H9 (cell line): Measurements from ENCODE around the gene ZNF566. TPM values are rescaled to one million over a fixed set of nuclear protein-coding genes. Genes with fewer than 3 reads are reported as not detected.

Experiments
- DNase-seq: peaks from one replicate; pipeline ENCODE4 v3.0.0-alpha.2; 2017
- H2AFZ ChIP-seq: one replicate; pipeline ENCODE4 v1.6.1; 2013; ENCODE audit warnings: mild to moderate bottlenecking, low read length, control low read depth, moderate library complexity
- H2AK5ac ChIP-seq: 2 replicates; pipeline ENCODE4 v1.6.1; 2013; ENCODE audit warnings: low read length, control low read depth, mixed read lengths; ENCODE audit not compliant: insufficient read length
- H2BK120ac ChIP-seq: one replicate; pipeline ENCODE4 v1.6.1; 2013; ENCODE audit warnings: low read depth, mild to moderate bottlenecking, low read length, control low read depth, inconsistent platforms; ENCODE audit not compliant: poor library complexity, severe bottlenecking
- H2BK12ac ChIP-seq: 2 replicates; pipeline ENCODE4 v1.6.1; 2013; ENCODE audit warnings: low read length, control low read depth, mixed read lengths, low read depth; ENCODE audit not compliant: insufficient read length
- H2BK15ac ChIP-seq: 2 replicates; pipeline ENCODE4 v1.6.1; 2013; ENCODE audit warnings: low read depth, low read length, control low read depth
- H2BK20ac ChIP-seq: one replicate; pipeline ENCODE4 v1.6.1; 2013; ENCODE audit warnings: low read depth, mild to moderate bottlenecking, low read length, control low read depth, inconsistent platforms; ENCODE audit not compliant: poor library complexity, severe bottlenecking
- H2BK5ac ChIP-seq: 2 replicates; pipeline ENCODE4 v1.6.1; 2013; ENCODE audit warnings: low read length, control low read depth, mixed read lengths; ENCODE audit not compliant: insufficient read length
- H3K14ac ChIP-seq: 2 replicates; pipeline ENCODE4 v1.6.1; 2013; ENCODE audit warnings: low read length, control low read depth; ENCODE audit not compliant: insufficient read depth
- H3K18ac ChIP-seq: 2 replicates; pipeline ENCODE4 v1.6.1; 2013; ENCODE audit warnings: low read depth, mild to moderate bottlenecking, mixed read lengths, low read length, control low read depth; ENCODE audit not compliant: insufficient read length
- H3K23ac ChIP-seq: 2 replicates; pipeline ENCODE4 v1.6.1; 2013; ENCODE audit warnings: low read length, control low read depth, mixed read lengths, low read depth; ENCODE audit not compliant: insufficient read length
- H3K23me2 ChIP-seq: 2 replicates; pipeline ENCODE4 v1.6.1; 2013; ENCODE audit warnings: low read depth, mild to moderate bottlenecking, mixed read lengths, low read length, control low read depth; ENCODE audit not compliant: insufficient read length, poor library complexity, severe bottlenecking
- H3K27ac ChIP-seq: 2 replicates; pipeline ENCODE4 v1.5.1; 2013; ENCODE audit warnings: low read length, control low read depth, mixed read lengths, low read depth; ENCODE audit not compliant: insufficient read length
- H3K27me3 ChIP-seq: 2 replicates; pipeline ENCODE4 v1.6.1; 2013; ENCODE audit warnings: low read length, control low read depth, inconsistent platforms; ENCODE audit not compliant: insufficient read depth
- H3K4ac ChIP-seq: 2 replicates; pipeline ENCODE4 v1.6.1; 2013; ENCODE audit warnings: low read depth, mild to moderate bottlenecking, control low read depth, inconsistent platforms, low read length, moderate library complexity
- H3K4me1 ChIP-seq: 2 replicates; pipeline ENCODE4 v1.6.1; 2013; ENCODE audit warnings: low read length, control low read depth, inconsistent platforms; ENCODE audit not compliant: insufficient read depth
- H3K4me2 ChIP-seq: 2 replicates; pipeline ENCODE4 v1.6.1; 2013; ENCODE audit warnings: low read length, control low read depth, mixed read lengths; ENCODE audit not compliant: insufficient read length, insufficient read depth
- H3K56ac ChIP-seq: 2 replicates; pipeline ENCODE4 v1.6.1; 2013; ENCODE audit warnings: low read depth, mild to moderate bottlenecking, mixed read lengths, low read length, control low read depth; ENCODE audit not compliant: insufficient read length
- H3K79me1 ChIP-seq: 2 replicates; pipeline ENCODE4 v1.6.1; 2013; ENCODE audit warnings: low read depth, mild to moderate bottlenecking, moderate library complexity, low read length, control low read depth, inconsistent platforms; ENCODE audit not compliant: insufficient read depth, poor library complexity, severe bottlenecking
- H3K79me2 ChIP-seq: 2 replicates; pipeline ENCODE4 v1.6.1; 2013; ENCODE audit warnings: low read length, control low read depth, inconsistent platforms; ENCODE audit not compliant: insufficient read depth
- H3K9ac ChIP-seq: 2 replicates; pipeline ENCODE4 v1.6.1; 2013; ENCODE audit warnings: low read length, control low read depth, mixed read lengths; ENCODE audit not compliant: insufficient read length; ENCODE audit errors: extremely low read depth
- H3K9me3 ChIP-seq: one replicate; pipeline ENCODE4 v1.6.1; 2013; ENCODE audit warnings: low read depth, low read length, inconsistent platforms; ENCODE audit not compliant: control insufficient read depth
- H3T11ph ChIP-seq: one replicate; pipeline ENCODE4 v1.6.1; 2013; ENCODE audit warnings: mild to moderate bottlenecking, low read length, control low read depth, inconsistent platforms
- H4K20me1 ChIP-seq: one replicate; pipeline ENCODE4 v1.6.1; 2013; ENCODE audit not compliant: control insufficient read depth, insufficient read length, insufficient read depth
- H4K5ac ChIP-seq: 2 replicates; pipeline ENCODE4 v1.6.1; 2013; ENCODE audit warnings: low read depth, mild to moderate bottlenecking, mixed read lengths, low read length, control low read depth; ENCODE audit not compliant: insufficient read length
- H4K8ac ChIP-seq: replicated peaks from 2 replicates; pipeline ENCODE4 v1.6.1; 2013; ENCODE audit warnings: low read length, control low read depth, mixed read lengths, low read depth; ENCODE audit not compliant: insufficient read length
- H4K91ac ChIP-seq: 2 replicates; pipeline ENCODE4 v1.6.1; 2013; ENCODE audit warnings: low read depth, mild to moderate bottlenecking, moderate library complexity, mixed read lengths, low read length, control low read depth; ENCODE audit not compliant: insufficient read length
- H3K27ac Mint-ChIP-seq, 3 experiments: 2 replicates in 2 of 3; 3 replicates in 1 of 3; pipeline ENCODE4 v1.8.0; 2020 to 2021; ENCODE audit warnings: mixed read lengths in 3 of 3, mild to moderate bottlenecking in 1 of 3, moderate library complexity in 1 of 3
- H3K27me3 Mint-ChIP-seq: 2 replicates; pipeline ENCODE4 v1.8.0; 2021; ENCODE audit warnings: low read depth, mild to moderate bottlenecking, moderate library complexity, mixed read lengths
- H3K36me3 Mint-ChIP-seq, 3 experiments: 2 replicates in 2 of 3; 3 replicates in 1 of 3; pipeline ENCODE4 v1.8.0; 2020 to 2021; ENCODE audit warnings: low read depth in 3 of 3, mixed read lengths in 3 of 3; ENCODE audit not compliant: insufficient read depth in 1 of 3
- H3K4me1 Mint-ChIP-seq, 2 experiments: 2 replicates each; pipeline ENCODE4 v1.8.0; 2020; ENCODE audit warnings: mixed read lengths in 2 of 2
- H3K4me3 Mint-ChIP-seq, 2 experiments: 2 replicates in 1 of 2; 3 replicates in 1 of 2; pipeline ENCODE4 v1.8.0; 2020 to 2021; ENCODE audit warnings: mild to moderate bottlenecking in 2 of 2, mixed read lengths in 2 of 2, moderate library complexity in 1 of 2
- H3K9me3 Mint-ChIP-seq, 2 experiments: 2 replicates in 1 of 2; 3 replicates in 1 of 2; pipeline ENCODE4 v1.8.0; 2020; ENCODE audit warnings: mild to moderate bottlenecking in 2 of 2, mixed read lengths in 2 of 2, moderate library complexity in 1 of 2
- WGBS: extraction: QIAGEN DNeasy Blood & Tissue Kit; methylation state at CpG from one replicate; pipeline ENCODE4 v1.1.7; 2013; ENCODE audit warnings: missing lambda C conversion rate, low lambda C conversion rate, mixed read lengths; ENCODE audit not compliant: insufficient read length; ENCODE audit errors: extremely low coverage; 5-methylcytosine and 5-hydroxymethylcytosine counted together
- total RNA-seq: library from RNA; stranded (reverse); gene quantifications from 2 replicates; pipeline ENCODE4 v1.2.1, GENCODE V29; 2021
- TF ChIP-seq, protein P1 (sequence below): fragments of 200-600 bp; sonication (generic); conservative IDR thresholded peaks from 3 replicates; pipeline ENCODE4 v1.8.0; 2021; ENCODE audit warnings: antibody characterized with exemption, mild to moderate bottlenecking

Gene ZNF566
- total RNA-seq, 1 experiment from 2014 or later, result 18.0 TPM

DNA sequence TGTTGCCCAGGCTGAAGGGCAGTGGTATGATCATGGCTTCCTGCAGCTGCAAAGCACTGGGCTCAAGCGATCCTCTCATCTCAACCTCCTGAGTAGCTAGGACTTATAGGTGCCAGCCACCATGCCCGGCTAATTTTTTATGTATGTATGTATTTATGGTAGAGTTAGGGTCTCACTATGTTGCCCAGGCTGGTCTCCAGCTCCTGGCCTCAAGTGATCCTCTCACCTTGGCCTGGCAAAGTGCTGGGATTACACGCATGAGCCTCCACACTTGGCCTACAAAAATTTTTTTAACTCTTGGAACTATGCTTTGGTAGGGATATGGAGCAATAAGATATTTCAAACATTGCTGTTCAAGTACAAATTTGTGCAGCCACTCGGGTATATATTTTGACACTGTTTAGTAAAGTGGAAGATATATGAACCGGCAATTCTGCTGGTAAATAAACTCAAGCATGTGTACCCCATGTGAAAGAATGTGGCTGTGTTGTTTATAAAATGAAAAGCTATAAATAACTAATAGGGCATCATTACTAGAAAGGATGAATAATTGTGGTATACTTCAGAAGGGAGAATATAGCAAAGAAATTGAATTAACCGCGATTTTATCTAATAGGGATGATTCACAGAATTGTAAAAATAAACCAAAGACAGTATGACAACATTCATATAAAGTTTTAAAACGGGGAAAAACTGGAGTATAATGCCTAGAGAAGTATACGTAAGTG lies 1.1 kb downstream of the ZNF566 start:
- no peak overlapping the region for H3K23ac ChIP-seq
- H3K27me3 Mint-ChIP-seq, result no peaks in the 10 kb centered on the region
- peaks cover 2% of the 10 kb centered on the region; the same call in 1 of the 2 replicates for H3K4me1 ChIP-seq
- no peak overlapping the region for H4K91ac ChIP-seq
- H2BK20ac ChIP-seq, result no peak overlapping the region
- no peak overlapping the region for H3T11ph ChIP-seq
- H3K27me3 ChIP-seq, result no peaks in the 10 kb centered on the region
- H3K4me3 Mint-ChIP-seq, result peak overlapping the region; percentile 97 to 99
- H3K18ac ChIP-seq, result no peak overlapping the region
- no peak overlapping the region for H3K56ac ChIP-seq
- no peak overlapping the region for H2BK15ac ChIP-seq
- H3K14ac ChIP-seq, result no peak overlapping the region
- H3K9me3 ChIP-seq, result no peaks in the 10 kb centered on the region
- H2AFZ ChIP-seq, result no peak overlapping the region
- H3K36me3 Mint-ChIP-seq, result peaks cover 23 to 39% (median 37%) of the 10 kb centered on the region in 3 experiments
- peak overlapping the region; percentile 65 for H3K4me2 ChIP-seq
- H3K27ac ChIP-seq, result no peak overlapping the region
- H4K20me1 ChIP-seq, result no peaks in the 10 kb centered on the region
- no peak overlapping the region for H2BK12ac ChIP-seq
- no peak overlapping the region for H2BK5ac ChIP-seq
- H4K8ac ChIP-seq, result no peak overlapping the region
- peaks cover 9% of the 10 kb centered on the region for H3K23me2 ChIP-seq
- H3K79me2 ChIP-seq, result no peaks in the 10 kb centered on the region; the same call in 1 of the 2 replicates
- no peak overlapping the region for H2BK120ac ChIP-seq
- no CpG with 5 or more reads among the region's 9 CpGs for WGBS
- H3K9ac ChIP-seq, result peak overlapping the region; percentile 77
- H3K27ac Mint-ChIP-seq, result peak overlapping the region in 2 of 3 experiments; percentile 100; a peak in 3 of 7 replicates
- no peak overlapping the region for H4K5ac ChIP-seq
- TF ChIP-seq, protein P1, sequence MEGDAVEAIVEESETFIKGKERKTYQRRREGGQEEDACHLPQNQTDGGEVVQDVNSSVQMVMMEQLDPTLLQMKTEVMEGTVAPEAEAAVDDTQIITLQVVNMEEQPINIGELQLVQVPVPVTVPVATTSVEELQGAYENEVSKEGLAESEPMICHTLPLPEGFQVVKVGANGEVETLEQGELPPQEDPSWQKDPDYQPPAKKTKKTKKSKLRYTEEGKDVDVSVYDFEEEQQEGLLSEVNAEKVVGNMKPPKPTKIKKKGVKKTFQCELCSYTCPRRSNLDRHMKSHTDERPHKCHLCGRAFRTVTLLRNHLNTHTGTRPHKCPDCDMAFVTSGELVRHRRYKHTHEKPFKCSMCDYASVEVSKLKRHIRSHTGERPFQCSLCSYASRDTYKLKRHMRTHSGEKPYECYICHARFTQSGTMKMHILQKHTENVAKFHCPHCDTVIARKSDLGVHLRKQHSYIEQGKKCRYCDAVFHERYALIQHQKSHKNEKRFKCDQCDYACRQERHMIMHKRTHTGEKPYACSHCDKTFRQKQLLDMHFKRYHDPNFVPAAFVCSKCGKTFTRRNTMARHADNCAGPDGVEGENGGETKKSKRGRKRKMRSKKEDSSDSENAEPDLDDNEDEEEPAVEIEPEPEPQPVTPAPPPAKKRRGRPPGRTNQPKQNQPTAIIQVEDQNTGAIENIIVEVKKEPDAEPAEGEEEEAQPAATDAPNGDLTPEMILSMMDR, result no peak
- peaks cover 28 to 31% of the 10 kb centered on the region in 2 experiments for H3K9me3 Mint-ChIP-seq
- no peak overlapping the region for H3K4ac ChIP-seq
- H2AK5ac ChIP-seq, result no peak overlapping the region
- H3K4me1 Mint-ChIP-seq, result peaks cover 19 to 20% of the 10 kb centered on the region in 2 experiments
- H3K79me1 ChIP-seq, result no peaks in the 10 kb centered on the region
- DNase-seq, result no peak
